HepG2 (cell line): Measurements from ENCODE around the gene OSBPL2. TPM values are rescaled to one million over a fixed set of nuclear protein-coding genes. Genes with fewer than 3 reads are reported as not detected.

Experiments
- AGO2 ChIP-seq: fragments of 200-400 bp; formaldehyde crosslinking; optimal IDR thresholded peaks from 2 replicates; pipeline ENCODE3; 2017; ENCODE audit warnings: mild to moderate bottlenecking, low read depth, low read length, moderate library complexity
- CAMTA2 ChIP-seq: sonication (generic); formaldehyde crosslinking; IDR thresholded peaks from 2 replicates; pipeline ENCODE4 v1.4.0; 2020; ENCODE audit warnings: mild to moderate bottlenecking, missing genetic modification reagents, borderline replicate concordance
- CREB1 ChIP-seq, 2 experiments: fragments of 450-650 bp in 1 of 2; IDR thresholded peaks; 2 replicates each; pipeline ENCODE4 v1.6.1; 2016 to 2017; ENCODE audit warnings: control low read depth in 1 of 2, mild to moderate bottlenecking in 1 of 2, missing compliant biosample characterization in 1 of 2, missing genetic modification characterization in 1 of 2
- KLF6 ChIP-seq: IDR thresholded peaks from 2 replicates; pipeline ENCODE4 v1.8.0; 2016; ENCODE audit warnings: missing biosample characterization, missing genetic modification reagents
- MBNL3 ChIP-seq: fragments of 250-450 bp; sonication (Bioruptor Pico); conservative IDR thresholded peaks from 2 replicates; pipeline ENCODE4 v1.8.0; 2022; ENCODE audit warnings: mild to moderate bottlenecking, inconsistent platforms
- MXD4 ChIP-seq: IDR thresholded peaks from 2 replicates; pipeline ENCODE4 v1.6.1; 2016; ENCODE audit warnings: mild to moderate bottlenecking, missing biosample characterization, missing genetic modification reagents
- NKX3-1 ChIP-seq: sonication (generic); formaldehyde crosslinking; IDR thresholded peaks from 2 replicates; pipeline ENCODE4 v1.5.0; 2020; ENCODE audit warnings: missing genetic modification reagents
- PAF1 ChIP-seq: IDR thresholded peaks from 2 replicates; pipeline ENCODE4 v1.6.1; 2016; ENCODE audit warnings: missing genetic modification reagents, missing compliant biosample characterization
- SAP130 ChIP-seq: IDR thresholded peaks from 2 replicates; pipeline ENCODE4 v1.6.1; 2016; ENCODE audit warnings: low read depth
- ZBTB38 ChIP-seq: sonication (generic); formaldehyde crosslinking; IDR thresholded peaks from 2 replicates; pipeline ENCODE4 v1.5.1; 2020; ENCODE audit warnings: mild to moderate bottlenecking, missing genetic modification reagents
- ZNF10 ChIP-seq: sonication (generic); formaldehyde crosslinking; IDR thresholded peaks from 2 replicates; pipeline ENCODE4 v1.4.0; 2020; ENCODE audit warnings: mild to moderate bottlenecking, low read depth, missing genetic modification reagents, borderline replicate concordance
- ZNF30 ChIP-seq: sonication (generic); formaldehyde crosslinking; IDR thresholded peaks from 2 replicates; pipeline ENCODE4 v1.5.0; 2020; ENCODE audit warnings: mild to moderate bottlenecking, missing genetic modification reagents
- ZNF629 ChIP-seq: sonication (generic); formaldehyde crosslinking; conservative IDR thresholded peaks from 2 replicates; pipeline ENCODE4 v1.5.0; 2020; ENCODE audit warnings: missing genetic modification reagents
- ZNF790 ChIP-seq: sonication (generic); formaldehyde crosslinking; IDR thresholded peaks from 2 replicates; pipeline ENCODE4 v1.8.0; 2022; ENCODE audit warnings: missing genetic modification reagents, mild to moderate bottlenecking, borderline replicate concordance
- polyA plus RNA-seq, 8 experiments: library from polyadenylated mRNA; depleted of rRNA in 3 of 8; stranded (reverse) in 7 of 8; unstranded in 1 of 8; fragments of >200 nt; fragmentation: Illumina TruSeq in 4 of 8; extraction: Trizol in 4 of 8; gene quantifications; 2 replicates each; pipeline versions ENCODE4 v1.2.1 to v1.2.3, GENCODE V29; 2011 to 2016; ENCODE audit warnings: low read depth in 4 of 8, missing spikeins in 1 of 8, mixed read lengths in 1 of 8; ENCODE audit not compliant: insufficient read depth in 1 of 8
- total RNA-seq, 5 experiments: library from RNA; depleted of rRNA; stranded (reverse); fragments of >200 nt; fragmentation: Illumina TruSeq; extraction: Trizol; gene quantifications; 2 replicates each; pipeline ENCODE4 v1.2.3, GENCODE V29; 2016; ENCODE audit warnings: low read depth in 1 of 5
- TF ChIP-seq, protein P1 (sequence below): sonication (generic); formaldehyde crosslinking; IDR thresholded peaks from 2 replicates; pipeline ENCODE4 v1.5.1; 2020; ENCODE audit warnings: mild to moderate bottlenecking, missing genetic modification reagents, moderate library complexity
- TF ChIP-seq, protein P2 (sequence below): sonication (generic); formaldehyde crosslinking; IDR thresholded peaks from 2 replicates; pipeline ENCODE4 v1.4.0; 2020; ENCODE audit warnings: missing genetic modification reagents
- TF ChIP-seq, protein P3 (sequence below): sonication (generic); formaldehyde crosslinking; IDR thresholded peaks from 2 replicates; pipeline ENCODE4 v1.9.0; 2021; ENCODE audit warnings: missing genetic modification reagents, borderline replicate concordance
- TF ChIP-seq, protein P4 (sequence below): sonication (generic); formaldehyde crosslinking; IDR thresholded peaks from 2 replicates; pipeline ENCODE4 v1.4.0; 2020; ENCODE audit warnings: mild to moderate bottlenecking, missing genetic modification reagents
- TF ChIP-seq, protein P5 (sequence below): sonication (generic); formaldehyde crosslinking; IDR thresholded peaks from 2 replicates; pipeline ENCODE4 v1.8.0; 2022; ENCODE audit warnings: missing genetic modification reagents, low read depth, mild to moderate bottlenecking, borderline replicate concordance

Gene OSBPL2
- total and polyA plus RNA-seq, 2 of the 13 experiments (the other 11 are each of a cell fraction or from before 2014, with no cell fraction given) = 18.5 to 37.4 TPM

DNA sequence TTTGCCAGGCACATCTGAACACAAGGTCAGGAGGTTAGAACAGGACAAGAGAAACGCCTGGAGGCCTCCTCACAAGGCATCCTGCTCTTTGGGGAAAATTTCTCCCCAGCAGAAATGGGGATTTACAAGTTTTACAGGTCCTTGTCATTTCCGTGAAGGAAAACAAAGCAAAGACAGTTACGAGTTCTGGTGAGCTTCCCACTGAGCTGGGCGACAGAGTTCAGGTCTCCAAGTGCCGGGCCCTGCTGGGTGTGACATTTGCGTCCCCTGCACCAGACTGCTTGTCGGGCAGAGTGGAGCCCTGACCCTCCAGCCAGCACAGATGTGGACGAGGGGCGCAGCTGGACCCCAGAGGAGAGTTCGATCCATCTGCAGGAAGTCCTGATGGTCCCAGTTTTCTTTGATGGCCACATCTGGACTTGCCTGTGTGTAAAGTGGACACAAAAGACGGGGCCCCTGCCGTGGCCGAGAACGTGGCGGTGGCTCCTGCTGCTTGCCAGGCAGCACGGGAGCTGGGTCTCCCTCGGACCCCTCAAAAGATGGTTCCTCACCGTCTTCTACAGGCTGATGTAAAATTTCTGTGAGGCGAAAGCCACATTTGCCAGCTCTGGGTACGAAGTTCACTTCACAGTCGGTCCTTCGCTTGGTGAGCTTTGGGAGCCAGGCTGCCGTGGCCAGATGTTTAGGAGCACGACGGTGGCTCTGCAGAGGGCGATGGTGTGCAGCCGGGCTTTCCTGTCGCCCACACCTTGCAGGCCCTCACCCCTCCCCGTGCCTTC, 59.3 kb downstream of the OSBPL2 start (continued):
- TF ChIP-seq MBNL3 (CRISPR knock-in tag) = no peak
- TF ChIP-seq, protein P1, sequence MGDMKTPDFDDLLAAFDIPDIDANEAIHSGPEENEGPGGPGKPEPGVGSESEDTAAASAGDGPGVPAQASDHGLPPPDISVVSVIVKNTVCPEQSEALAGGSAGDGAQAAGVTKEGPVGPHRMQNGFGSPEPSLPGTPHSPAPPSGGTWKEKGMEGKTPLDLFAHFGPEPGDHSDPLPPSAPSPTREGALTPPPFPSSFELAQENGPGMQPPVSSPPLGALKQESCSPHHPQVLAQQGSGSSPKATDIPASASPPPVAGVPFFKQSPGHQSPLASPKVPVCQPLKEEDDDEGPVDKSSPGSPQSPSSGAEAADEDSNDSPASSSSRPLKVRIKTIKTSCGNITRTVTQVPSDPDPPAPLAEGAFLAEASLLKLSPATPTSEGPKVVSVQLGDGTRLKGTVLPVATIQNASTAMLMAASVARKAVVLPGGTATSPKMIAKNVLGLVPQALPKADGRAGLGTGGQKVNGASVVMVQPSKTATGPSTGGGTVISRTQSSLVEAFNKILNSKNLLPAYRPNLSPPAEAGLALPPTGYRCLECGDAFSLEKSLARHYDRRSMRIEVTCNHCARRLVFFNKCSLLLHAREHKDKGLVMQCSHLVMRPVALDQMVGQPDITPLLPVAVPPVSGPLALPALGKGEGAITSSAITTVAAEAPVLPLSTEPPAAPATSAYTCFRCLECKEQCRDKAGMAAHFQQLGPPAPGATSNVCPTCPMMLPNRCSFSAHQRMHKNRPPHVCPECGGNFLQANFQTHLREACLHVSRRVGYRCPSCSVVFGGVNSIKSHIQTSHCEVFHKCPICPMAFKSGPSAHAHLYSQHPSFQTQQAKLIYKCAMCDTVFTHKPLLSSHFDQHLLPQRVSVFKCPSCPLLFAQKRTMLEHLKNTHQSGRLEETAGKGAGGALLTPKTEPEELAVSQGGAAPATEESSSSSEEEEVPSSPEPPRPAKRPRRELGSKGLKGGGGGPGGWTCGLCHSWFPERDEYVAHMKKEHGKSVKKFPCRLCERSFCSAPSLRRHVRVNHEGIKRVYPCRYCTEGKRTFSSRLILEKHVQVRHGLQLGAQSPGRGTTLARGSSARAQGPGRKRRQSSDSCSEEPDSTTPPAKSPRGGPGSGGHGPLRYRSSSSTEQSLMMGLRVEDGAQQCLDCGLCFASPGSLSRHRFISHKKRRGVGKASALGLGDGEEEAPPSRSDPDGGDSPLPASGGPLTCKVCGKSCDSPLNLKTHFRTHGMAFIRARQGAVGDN (CRISPR knock-in tag) = peak; percentile 60
- no peak for TF ChIP-seq CAMTA2 (CRISPR knock-in tag)
- no peak for TF ChIP-seq CREB1 (IDR thresholded peaks at IDR 0.05)
- TF ChIP-seq CREB1 (CRISPR knock-in tag; IDR thresholded peaks at IDR 0.05) = no peak
- no peak for TF ChIP-seq ZNF30
- 0 out of 2 replicates have a peak, but pooled peaks have one; percentile 7 for TF ChIP-seq MXD4 (CRISPR knock-in tag)
- no peak for TF ChIP-seq SAP130 (CRISPR knock-in tag)
- TF ChIP-seq PAF1 (CRISPR knock-in tag) = no peak
- no peak for TF ChIP-seq ZNF790 (CRISPR knock-in tag)
- 0 out of 2 replicates have a peak, but pooled peaks have one; percentile 4 for TF ChIP-seq ZNF629 (CRISPR knock-in tag)
- TF ChIP-seq, protein P2, sequence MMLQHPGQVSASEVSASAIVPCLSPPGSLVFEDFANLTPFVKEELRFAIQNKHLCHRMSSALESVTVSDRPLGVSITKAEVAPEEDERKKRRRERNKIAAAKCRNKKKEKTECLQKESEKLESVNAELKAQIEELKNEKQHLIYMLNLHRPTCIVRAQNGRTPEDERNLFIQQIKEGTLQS = no peak
- TF ChIP-seq, protein P3, sequence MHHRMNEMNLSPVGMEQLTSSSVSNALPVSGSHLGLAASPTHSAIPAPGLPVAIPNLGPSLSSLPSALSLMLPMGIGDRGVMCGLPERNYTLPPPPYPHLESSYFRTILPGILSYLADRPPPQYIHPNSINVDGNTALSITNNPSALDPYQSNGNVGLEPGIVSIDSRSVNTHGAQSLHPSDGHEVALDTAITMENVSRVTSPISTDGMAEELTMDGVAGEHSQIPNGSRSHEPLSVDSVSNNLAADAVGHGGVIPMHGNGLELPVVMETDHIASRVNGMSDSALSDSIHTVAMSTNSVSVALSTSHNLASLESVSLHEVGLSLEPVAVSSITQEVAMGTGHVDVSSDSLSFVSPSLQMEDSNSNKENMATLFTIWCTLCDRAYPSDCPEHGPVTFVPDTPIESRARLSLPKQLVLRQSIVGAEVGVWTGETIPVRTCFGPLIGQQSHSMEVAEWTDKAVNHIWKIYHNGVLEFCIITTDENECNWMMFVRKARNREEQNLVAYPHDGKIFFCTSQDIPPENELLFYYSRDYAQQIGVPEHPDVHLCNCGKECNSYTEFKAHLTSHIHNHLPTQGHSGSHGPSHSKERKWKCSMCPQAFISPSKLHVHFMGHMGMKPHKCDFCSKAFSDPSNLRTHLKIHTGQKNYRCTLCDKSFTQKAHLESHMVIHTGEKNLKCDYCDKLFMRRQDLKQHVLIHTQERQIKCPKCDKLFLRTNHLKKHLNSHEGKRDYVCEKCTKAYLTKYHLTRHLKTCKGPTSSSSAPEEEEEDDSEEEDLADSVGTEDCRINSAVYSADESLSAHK = no peak
- peak; percentile 43; the same call in 1 of the 2 replicates for TF ChIP-seq ZBTB38 (CRISPR knock-in tag)
- TF ChIP-seq NKX3-1 (CRISPR knock-in tag) = no peak
- TF ChIP-seq AGO2 = peak; percentile 69
- TF ChIP-seq, protein P4, sequence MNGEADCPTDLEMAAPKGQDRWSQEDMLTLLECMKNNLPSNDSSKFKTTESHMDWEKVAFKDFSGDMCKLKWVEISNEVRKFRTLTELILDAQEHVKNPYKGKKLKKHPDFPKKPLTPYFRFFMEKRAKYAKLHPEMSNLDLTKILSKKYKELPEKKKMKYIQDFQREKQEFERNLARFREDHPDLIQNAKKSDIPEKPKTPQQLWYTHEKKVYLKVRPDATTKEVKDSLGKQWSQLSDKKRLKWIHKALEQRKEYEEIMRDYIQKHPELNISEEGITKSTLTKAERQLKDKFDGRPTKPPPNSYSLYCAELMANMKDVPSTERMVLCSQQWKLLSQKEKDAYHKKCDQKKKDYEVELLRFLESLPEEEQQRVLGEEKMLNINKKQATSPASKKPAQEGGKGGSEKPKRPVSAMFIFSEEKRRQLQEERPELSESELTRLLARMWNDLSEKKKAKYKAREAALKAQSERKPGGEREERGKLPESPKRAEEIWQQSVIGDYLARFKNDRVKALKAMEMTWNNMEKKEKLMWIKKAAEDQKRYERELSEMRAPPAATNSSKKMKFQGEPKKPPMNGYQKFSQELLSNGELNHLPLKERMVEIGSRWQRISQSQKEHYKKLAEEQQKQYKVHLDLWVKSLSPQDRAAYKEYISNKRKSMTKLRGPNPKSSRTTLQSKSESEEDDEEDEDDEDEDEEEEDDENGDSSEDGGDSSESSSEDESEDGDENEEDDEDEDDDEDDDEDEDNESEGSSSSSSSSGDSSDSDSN (CRISPR knock-in tag) = no peak; the same call in 1 of the 2 replicates
- TF ChIP-seq, protein P5, sequence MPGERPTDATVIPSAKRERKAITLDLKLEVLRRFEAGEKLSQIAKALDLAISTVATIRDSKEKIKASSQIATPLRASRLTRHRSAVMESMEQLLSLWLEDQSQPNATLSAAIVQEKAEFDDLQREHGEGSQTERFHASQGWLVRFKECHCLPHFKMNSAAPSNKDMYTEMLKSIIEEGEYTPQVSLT (CRISPR knock-in tag) = no peak
- no peak for TF ChIP-seq ZNF10 (CRISPR knock-in tag)
- TF ChIP-seq KLF6 = no peak
